SK-N-SH (cell line): ENCODE measurements around the gene METTL26. TPM values are rescaled to one million over a fixed set of nuclear protein-coding genes. Genes with fewer than 3 reads are reported as not detected.

Source experiments
- CTCF ChIA-PET: fragments of 300-600, 350-600 bp; formaldehyde crosslinking; extraction: SDS; loops from one replicate; lab custom pipeline; 2021; lab: Yijun Ruan, JAX
- POLR2A ChIA-PET: fragments of 350-600 bp; sonication (Branson Sonifier 250); formaldehyde crosslinking; extraction: SDS; loops from one replicate; lab custom pipeline; 2020; ENCODE audit warnings: antibody characterized with exemption, inconsistent platforms; lab: Yijun Ruan, JAX
- DNase-seq: peaks from one replicate; pipeline ENCODE4 v3.0.0; 2012
- H2AFZ ChIP-seq: fragments of 200-600 bp; sonication (generic); 2 replicates; pipeline ENCODE4 v1.8.1; 2016; ENCODE audit warnings: antibody characterized with exemption, mild to moderate bottlenecking, low read depth
- H3F3A ChIP-seq: fragments of 200-600 bp; sonication (generic); replicated peaks from 2 replicates; pipeline ENCODE3; 2016; ENCODE audit warnings: antibody characterized with exemption, mild to moderate bottlenecking; ENCODE audit not compliant: insufficient read depth
- H3K27ac ChIP-seq, 2 experiments: fragments of 200-500 bp in 1 of 2; fragments of 200-600 bp in 1 of 2; sonication (Bioruptor generic) in 1 of 2; sonication (generic), shearing (Covaris generic) in 1 of 2; 2 replicates each; pipeline versions ENCODE4 v1.5.1 to v1.6.1; 2014 to 2016; ENCODE audit warnings: low read depth in 2 of 2, inconsistent platforms in 1 of 2, low read length in 1 of 2, mild to moderate bottlenecking in 1 of 2, mixed read lengths in 1 of 2
- H3K27me3 ChIP-seq: fragments of 200-600 bp; sonication (generic), shearing (Covaris generic); 2 replicates; pipeline ENCODE4 v1.6.1; 2016; ENCODE audit warnings: mixed run types; ENCODE audit not compliant: insufficient read depth
- H3K36me3 ChIP-seq, 2 experiments: fragments of 200-500 bp in 1 of 2; fragments of 200-600 bp in 1 of 2; sonication (Bioruptor generic) in 1 of 2; sonication (generic) in 1 of 2; replicated peaks in 1 of 2; 2 replicates each; pipeline versions ENCODE3 to v1.5.1; 2014 to 2016; ENCODE audit warnings: low read length in 1 of 2, mild to moderate bottlenecking in 1 of 2; ENCODE audit not compliant: insufficient read depth in 2 of 2, control insufficient read depth in 1 of 2
- H3K4me1 ChIP-seq, 2 experiments: fragments of 200-500 bp in 1 of 2; fragments of 200-600 bp in 1 of 2; sonication (Bioruptor generic) in 1 of 2; sonication (generic), shearing (Covaris generic) in 1 of 2; 2 replicates each; pipeline versions ENCODE4 v1.5.1 to v1.6.1; 2014 to 2016; ENCODE audit warnings: low read depth in 1 of 2, low read length in 1 of 2, mixed run types in 1 of 2; ENCODE audit not compliant: insufficient read depth in 2 of 2, control insufficient read depth in 1 of 2
- H3K4me2 ChIP-seq: fragments of 200-600 bp; sonication (generic), shearing (Covaris generic); 2 replicates; pipeline ENCODE4 v1.6.1; 2017; ENCODE audit warnings: mixed run types
- H3K4me3 ChIP-seq, 2 experiments: fragments of 200-500 bp in 1 of 2; fragments of 200-600 bp in 1 of 2; sonication (Bioruptor generic) in 1 of 2; sonication (generic), shearing (Covaris generic) in 1 of 2; 2 replicates each; pipeline versions ENCODE4 v1.5.1 to v1.8.1; 2014 to 2016; ENCODE audit warnings: low read depth in 2 of 2, inconsistent platforms in 1 of 2, low read length in 1 of 2, mild to moderate bottlenecking in 1 of 2, mixed read lengths in 1 of 2, moderate library complexity in 1 of 2
- H3K79me2 ChIP-seq: fragments of 200-600 bp; sonication (generic); 2 replicates; pipeline ENCODE4 v1.8.1; 2017; ENCODE audit warnings: mild to moderate bottlenecking; ENCODE audit not compliant: insufficient read depth
- H3K9ac ChIP-seq: fragments of 200-600 bp; sonication (generic); 2 replicates; pipeline ENCODE4 v1.6.1; 2017; ENCODE audit warnings: mixed run types
- H3K9me2 ChIP-seq: fragments of 200-600 bp; sonication (generic); 2 replicates; pipeline ENCODE4 v1.6.1; 2017; ENCODE audit warnings: mixed run types
- H3K9me3 ChIP-seq: fragments of 200-600 bp; sonication (generic); 2 replicates; pipeline ENCODE4 v1.6.1; 2017; ENCODE audit warnings: mixed run types, mild to moderate bottlenecking, moderate library complexity
- H4K20me1 ChIP-seq: fragments of 200-600 bp; sonication (generic); 2 replicates; pipeline ENCODE4 v1.6.1; 2017; ENCODE audit warnings: mild to moderate bottlenecking, mixed run types; ENCODE audit not compliant: insufficient read depth
- CHD2 ChIP-seq: fragments of 150-350 bp; IDR thresholded peaks from 2 replicates; pipeline ENCODE4 v1.6.1; 2018; ENCODE audit warnings: low read length; ENCODE audit not compliant: partially characterized antibody
- EP300 ChIP-seq, 2 experiments: IDR thresholded peaks; 2 replicates each; pipeline versions ENCODE4 v1.4.0 to v1.6.1; 2012; ENCODE audit warnings: borderline replicate concordance in 1 of 2, low read depth in 1 of 2, low read length in 1 of 2
- EZH2phosphoT487 ChIP-seq: fragments of 200-600 bp; sonication (generic); IDR thresholded peaks from 2 replicates; pipeline ENCODE4 v1.6.1; 2017; ENCODE audit warnings: low read depth, mixed run types, mild to moderate bottlenecking, antibody characterized with exemption, moderate library complexity, borderline replicate concordance
- MXI1 ChIP-seq: IDR thresholded peaks from 2 replicates; pipeline ENCODE4 v1.6.1; 2012; ENCODE audit warnings: mild to moderate bottlenecking, low read depth, low read length, improper control_type of control experiment
- RAD21 ChIP-seq: IDR thresholded peaks from 2 replicates; pipeline ENCODE4 v1.6.1; 2012; ENCODE audit warnings: mild to moderate bottlenecking, low read length
- RCOR1 ChIP-seq: fragments of 150-350 bp; IDR thresholded peaks from 2 replicates; pipeline ENCODE4 v1.6.1; 2017; ENCODE audit warnings: antibody characterized with exemption, low read length
- RXRA ChIP-seq: IDR thresholded peaks from 2 replicates; pipeline ENCODE4 v1.4.0; 2012; ENCODE audit warnings: low read depth, mild to moderate bottlenecking, borderline replicate concordance
- SMC3 ChIP-seq: IDR thresholded peaks from 2 replicates; pipeline ENCODE4 v1.6.1; 2012; ENCODE audit warnings: low read depth, low read length, improper control_type of control experiment
- TEAD4 ChIP-seq: IDR thresholded peaks from 2 replicates; pipeline ENCODE4 v1.4.0; 2012; ENCODE audit warnings: mild to moderate bottlenecking, borderline replicate concordance; ENCODE audit not compliant: insufficient read depth
- YY1 ChIP-seq: IDR thresholded peaks from 2 replicates; pipeline ENCODE4 v1.4.0; 2012; ENCODE audit warnings: low read depth, mild to moderate bottlenecking
- WGBS: methylation state at CpG from one replicate; pipeline ENCODE4 v1.1.6; 2017; ENCODE audit warnings: low lambda C conversion rate; 5-methylcytosine and 5-hydroxymethylcytosine counted together
- polyA plus RNA-seq, 3 experiments: library from polyadenylated mRNA; depleted of rRNA; stranded (reverse); fragments of >200 nt; gene quantifications; 2 replicates each; pipeline ENCODE4 v1.2.3, GENCODE V29; 2012
- TF ChIP-seq, protein P1 (sequence below): IDR thresholded peaks from 2 replicates; pipeline ENCODE4 v1.6.1; 2012; ENCODE audit warnings: mild to moderate bottlenecking, low read depth, low read length, moderate library complexity
- TF ChIP-seq, protein P2 (sequence below): fragments of 150-350 bp; IDR thresholded peaks from 2 replicates; pipeline ENCODE4 v1.6.1; 2017; ENCODE audit warnings: antibody characterized with exemption, low read length, low read depth, borderline replicate concordance

The METTL26 gene
- polyA plus RNA-seq, 1 of the 3 experiments (the other 2 are of a cell fraction): 167 TPM

- CTCF ChIA-PET: no interaction called here
- Histone ChIP-seq H3K9ac (no peak overlapping the region), H3F3A (no peaks in the 10 kb centered on the region), H3K9me2 (no peaks in the 10 kb centered on the region), H3K27me3 (no peaks in the 10 kb centered on the region), H3K4me3 (no peak overlapping the region), H3K4me1 (no peaks in the 10 kb centered on the region; a peak in 1 of 4 replicates), H4K20me1 (peaks cover 10% of the 10 kb centered on the region; the same call in 1 of the 2 replicates), H3K9me3 (no peaks in the 10 kb centered on the region), H3K36me3 (no peaks in the 10 kb centered on the region), H3K79me2 (peaks cover 5% of the 10 kb centered on the region; the same call in 1 of the 2 replicates), H3K27ac (no peak overlapping the region), H2AFZ (no peak overlapping the region), H3K4me2 (no peak overlapping the region)
- no peak for DNase-seq
- POLR2A ChIA-PET: no interaction called here
- WGBS: 98% methylated on average over 28 of the region's 39 CpGs
- TF ChIP-seq MXI1 (no peak), RCOR1 (no peak), RAD21 (no peak), EZH2phosphoT487 (no peak), TEAD4 (no peak), SMC3 (no peak), EP300 (IDR thresholded peaks at IDR 0.05; ENCODE audit: borderline replicate concordance in 1 of 2, low read depth in 1 of 2, low read length in 1 of 2) (no peak), CHD2 (no peak), RXRA (no peak), YY1 (no peak)
- TF ChIP-seq, protein P1, sequence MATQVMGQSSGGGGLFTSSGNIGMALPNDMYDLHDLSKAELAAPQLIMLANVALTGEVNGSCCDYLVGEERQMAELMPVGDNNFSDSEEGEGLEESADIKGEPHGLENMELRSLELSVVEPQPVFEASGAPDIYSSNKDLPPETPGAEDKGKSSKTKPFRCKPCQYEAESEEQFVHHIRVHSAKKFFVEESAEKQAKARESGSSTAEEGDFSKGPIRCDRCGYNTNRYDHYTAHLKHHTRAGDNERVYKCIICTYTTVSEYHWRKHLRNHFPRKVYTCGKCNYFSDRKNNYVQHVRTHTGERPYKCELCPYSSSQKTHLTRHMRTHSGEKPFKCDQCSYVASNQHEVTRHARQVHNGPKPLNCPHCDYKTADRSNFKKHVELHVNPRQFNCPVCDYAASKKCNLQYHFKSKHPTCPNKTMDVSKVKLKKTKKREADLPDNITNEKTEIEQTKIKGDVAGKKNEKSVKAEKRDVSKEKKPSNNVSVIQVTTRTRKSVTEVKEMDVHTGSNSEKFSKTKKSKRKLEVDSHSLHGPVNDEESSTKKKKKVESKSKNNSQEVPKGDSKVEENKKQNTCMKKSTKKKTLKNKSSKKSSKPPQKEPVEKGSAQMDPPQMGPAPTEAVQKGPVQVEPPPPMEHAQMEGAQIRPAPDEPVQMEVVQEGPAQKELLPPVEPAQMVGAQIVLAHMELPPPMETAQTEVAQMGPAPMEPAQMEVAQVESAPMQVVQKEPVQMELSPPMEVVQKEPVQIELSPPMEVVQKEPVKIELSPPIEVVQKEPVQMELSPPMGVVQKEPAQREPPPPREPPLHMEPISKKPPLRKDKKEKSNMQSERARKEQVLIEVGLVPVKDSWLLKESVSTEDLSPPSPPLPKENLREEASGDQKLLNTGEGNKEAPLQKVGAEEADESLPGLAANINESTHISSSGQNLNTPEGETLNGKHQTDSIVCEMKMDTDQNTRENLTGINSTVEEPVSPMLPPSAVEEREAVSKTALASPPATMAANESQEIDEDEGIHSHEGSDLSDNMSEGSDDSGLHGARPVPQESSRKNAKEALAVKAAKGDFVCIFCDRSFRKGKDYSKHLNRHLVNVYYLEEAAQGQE: no peak
These were observed 19.1 kb downstream of the METTL26 start for GRCh38 chr16:616733-617586.

GRCh38 chr16:615122-615521, 21.0 kb downstream of the METTL26 start:
- no peaks in the 10 kb centered on the region for H3F3A ChIP-seq
- 98% methylated on average over 13 of the region's 13 CpGs for WGBS
- H3K9ac ChIP-seq: no peak overlapping the region
- no peak overlapping the region for H3K4me3 ChIP-seq
- H4K20me1 ChIP-seq: peaks cover 14% of the 10 kb centered on the region; the same call in 1 of the 2 replicates
- ChIA-PET POLR2A (no interaction called here), CTCF (no interaction called here)
- H3K36me3 ChIP-seq: no peaks in the 10 kb centered on the region
- no peaks in the 10 kb centered on the region; a peak in 1 of 4 replicates for H3K4me1 ChIP-seq
- no peaks in the 10 kb centered on the region for H3K9me3 ChIP-seq
- no peak overlapping the region for H2AFZ ChIP-seq
- no peak for DNase-seq
- H3K79me2 ChIP-seq: peaks cover 5% of the 10 kb centered on the region; the same call in 1 of the 2 replicates
- no peaks in the 10 kb centered on the region for H3K9me2 ChIP-seq
- H3K27me3 ChIP-seq: no peaks in the 10 kb centered on the region
- H3K4me2 ChIP-seq: no peak overlapping the region
- TF ChIP-seq, protein P2, sequence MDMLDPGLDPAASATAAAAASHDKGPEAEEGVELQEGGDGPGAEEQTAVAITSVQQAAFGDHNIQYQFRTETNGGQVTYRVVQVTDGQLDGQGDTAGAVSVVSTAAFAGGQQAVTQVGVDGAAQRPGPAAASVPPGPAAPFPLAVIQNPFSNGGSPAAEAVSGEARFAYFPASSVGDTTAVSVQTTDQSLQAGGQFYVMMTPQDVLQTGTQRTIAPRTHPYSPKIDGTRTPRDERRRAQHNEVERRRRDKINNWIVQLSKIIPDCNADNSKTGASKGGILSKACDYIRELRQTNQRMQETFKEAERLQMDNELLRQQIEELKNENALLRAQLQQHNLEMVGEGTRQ: no peak
- no peak overlapping the region for H3K27ac ChIP-seq
